ENCODE results near the gene ELP5.
A peak's percentile ranks its signal among the peaks of the same experiment; 100 is the strongest.

Gene ELP5

DNA sequence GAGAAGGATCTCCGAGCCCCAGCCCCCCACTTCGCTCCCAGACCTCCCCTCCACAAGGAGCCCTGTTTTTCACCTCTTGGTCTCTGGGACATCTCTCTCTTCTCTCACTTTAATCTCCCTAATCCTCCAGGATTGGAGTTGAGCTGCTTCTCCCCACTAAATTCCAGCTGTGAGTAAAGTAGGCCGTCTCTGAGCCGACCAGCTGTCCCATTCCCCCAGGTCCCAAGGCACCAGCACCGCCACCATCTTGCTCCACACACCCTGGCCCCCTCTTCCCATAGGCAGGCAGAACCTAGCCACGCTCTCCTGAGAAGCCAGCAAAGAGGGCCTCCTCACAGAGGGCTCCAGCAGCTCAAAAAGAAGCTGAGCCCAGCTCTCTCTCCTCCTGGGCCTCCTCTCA is 33.3 kb upstream of the ELP5 start:
- H3K4me3 ChIP-seq (ENCODE audit: low read depth, low read length): no peak overlapping the region

- H3K4me3 ChIP-seq (ENCODE audit: low read depth, low read length): peak overlapping the region; percentile 91
Observed at GRCh38 chr17:7219229-7219811, 32.7 kb upstream of the ELP5 start.

DNA sequence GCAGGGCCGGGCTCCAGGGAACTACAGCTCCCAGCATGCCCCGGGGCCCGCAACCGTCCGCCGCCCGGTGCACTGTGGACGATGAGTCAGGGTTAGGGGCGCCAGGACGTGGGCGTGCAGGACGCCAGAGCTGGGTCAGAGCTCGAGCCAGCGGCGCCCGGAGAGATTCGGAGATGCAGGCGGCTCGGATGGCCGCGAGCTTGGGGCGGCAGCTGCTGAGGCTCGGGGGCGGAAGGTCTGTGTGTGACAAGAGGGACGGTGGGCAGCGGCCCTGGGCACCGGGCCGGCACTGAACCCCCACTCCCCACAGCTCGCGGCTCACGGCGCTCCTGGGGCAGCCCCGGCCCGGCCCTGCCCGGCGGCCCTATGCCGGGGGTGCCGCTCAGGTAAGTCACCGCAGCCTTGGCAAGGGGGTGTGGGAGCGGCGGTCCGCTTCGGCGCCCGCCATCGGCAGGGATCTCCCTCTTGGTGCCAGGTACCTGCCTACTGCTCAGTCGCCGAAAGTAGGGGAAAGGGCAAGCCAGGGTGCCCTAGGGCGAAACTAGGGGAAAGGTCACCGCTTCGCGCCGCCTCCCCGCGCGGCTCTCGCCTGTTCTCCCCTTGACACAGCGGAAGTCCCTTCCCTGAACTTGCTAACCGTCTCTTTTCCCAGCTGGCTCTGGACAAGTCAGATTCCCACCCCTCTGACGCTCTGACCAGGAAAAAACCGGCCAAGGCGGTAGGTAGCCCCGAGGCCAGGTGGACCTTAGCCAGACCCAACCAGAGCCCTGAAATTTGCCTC is 32.0 kb upstream of the ELP5 start, which contains the start of the genes ACADVL and DLG4:
Gene ACADVL, plus strand, starts transcription at position 127 of the 781 bp plus-strand sequence. Its CDS starts 47 bp downstream, at position 174.
Gene DLG4, minus strand, starts transcription at position 25 of the 781 bp plus-strand sequence.
- peak within 1 kb of the TSS; percentile 91 for H3K4me3 ChIP-seq (ENCODE audit: low read depth, low read length)

GRCh38 chr17:7220593-7221277 is 31.3 kb upstream of the ELP5 start:
- peak overlapping the region; percentile 91 for H3K4me3 ChIP-seq (ENCODE audit: low read depth, low read length)

GRCh38 chr17:7221278-7222092 is 30.5 kb upstream of the ELP5 start:
- H3K4me3 ChIP-seq (ENCODE audit: low read depth, low read length): no peak overlapping the region

DNA sequence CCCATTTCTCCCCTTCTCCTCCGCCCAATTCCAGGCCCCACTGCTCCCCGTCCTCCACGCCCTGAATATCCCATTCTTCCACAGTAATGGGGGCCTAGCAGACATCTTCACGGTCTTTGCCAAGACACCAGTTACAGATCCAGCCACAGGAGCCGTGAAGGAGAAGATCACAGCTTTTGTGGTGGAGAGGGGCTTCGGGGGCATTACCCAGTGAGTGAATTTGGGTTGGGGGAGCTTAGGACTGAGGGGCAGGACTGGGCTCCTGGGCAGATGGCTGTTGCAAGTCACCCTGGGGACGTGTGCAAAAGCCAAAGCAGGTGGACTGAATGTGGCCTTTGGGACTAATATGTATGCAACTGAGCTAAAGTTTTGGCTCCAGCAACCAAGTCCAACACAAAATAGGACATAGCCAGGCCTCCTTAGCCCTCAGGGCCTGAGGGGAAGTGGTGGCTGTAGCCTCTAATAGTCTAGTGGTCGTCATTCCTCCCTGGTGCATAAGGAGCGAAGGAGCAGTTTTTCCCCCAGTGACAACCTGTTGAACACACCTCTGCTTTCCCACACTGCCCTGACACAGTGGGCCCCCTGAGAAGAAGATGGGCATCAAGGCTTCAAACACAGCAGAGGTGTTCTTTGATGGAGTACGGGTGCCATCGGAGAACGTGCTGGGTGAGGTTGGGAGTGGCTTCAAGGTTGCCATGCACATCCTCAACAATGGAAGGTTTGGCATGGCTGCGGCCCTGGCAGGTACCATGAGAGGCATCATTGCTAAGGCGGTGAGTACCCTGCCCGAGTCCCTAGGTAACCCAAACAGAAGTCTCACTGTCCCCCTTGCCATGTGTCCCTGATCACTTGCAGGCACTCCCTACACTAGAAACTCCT is 29.7 kb upstream of the ELP5 start:
- no peak overlapping the region for H3K4me3 ChIP-seq (ENCODE audit: low read depth, low read length)

GRCh38 chr17:7222972-7223292 is 29.1 kb upstream of the ELP5 start:
- no peak overlapping the region for H3K4me3 ChIP-seq (ENCODE audit: low read depth, low read length)

DNA sequence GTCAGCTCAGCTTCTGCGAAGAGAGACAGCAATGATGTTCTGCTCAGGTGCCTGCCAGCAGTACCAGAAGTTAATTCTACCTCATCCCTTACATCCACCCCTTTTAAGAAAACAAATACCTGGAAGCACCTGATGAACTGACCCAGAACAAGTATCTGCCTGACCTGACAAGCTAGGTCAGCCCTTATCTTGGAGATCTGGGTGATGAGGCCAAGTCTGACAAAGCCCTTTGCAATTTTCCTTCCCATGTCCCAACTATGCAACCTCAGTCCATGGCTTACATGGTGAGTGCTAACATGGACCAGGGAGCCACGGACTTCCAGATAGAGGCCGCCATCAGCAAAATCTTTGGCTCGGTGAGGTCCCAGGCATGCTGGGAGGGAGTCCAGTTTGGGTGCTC is 28.6 kb upstream of the ELP5 start:
- no peak overlapping the region for H3K4me3 ChIP-seq (ENCODE audit: low read depth, low read length)

DNA sequence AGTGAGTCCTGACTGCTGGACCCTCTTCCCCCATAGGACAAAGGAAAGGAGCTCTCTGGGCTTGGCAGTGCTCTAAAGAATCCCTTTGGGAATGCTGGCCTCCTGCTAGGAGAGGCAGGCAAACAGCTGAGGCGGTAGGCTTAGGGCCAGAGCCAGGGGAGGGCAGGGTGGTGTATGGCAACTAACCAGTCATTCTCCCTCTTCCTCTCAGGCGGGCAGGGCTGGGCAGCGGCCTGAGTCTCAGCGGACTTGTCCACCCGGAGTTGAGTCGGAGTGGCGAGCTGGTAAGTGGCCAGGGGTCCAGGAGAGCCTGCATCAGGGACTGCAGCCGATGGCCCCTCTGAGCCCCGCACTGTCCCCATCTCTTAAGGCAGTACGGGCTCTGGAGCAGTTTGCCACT is 27.9 kb upstream of the ELP5 start:
- H3K4me3 ChIP-seq (ENCODE audit: low read depth, low read length): no peak overlapping the region

GRCh38 chr17:7224661-7225111 is 27.3 kb upstream of the ELP5 start:
- H3K4me3 ChIP-seq (ENCODE audit: low read depth, low read length): no peak overlapping the region

DNA sequence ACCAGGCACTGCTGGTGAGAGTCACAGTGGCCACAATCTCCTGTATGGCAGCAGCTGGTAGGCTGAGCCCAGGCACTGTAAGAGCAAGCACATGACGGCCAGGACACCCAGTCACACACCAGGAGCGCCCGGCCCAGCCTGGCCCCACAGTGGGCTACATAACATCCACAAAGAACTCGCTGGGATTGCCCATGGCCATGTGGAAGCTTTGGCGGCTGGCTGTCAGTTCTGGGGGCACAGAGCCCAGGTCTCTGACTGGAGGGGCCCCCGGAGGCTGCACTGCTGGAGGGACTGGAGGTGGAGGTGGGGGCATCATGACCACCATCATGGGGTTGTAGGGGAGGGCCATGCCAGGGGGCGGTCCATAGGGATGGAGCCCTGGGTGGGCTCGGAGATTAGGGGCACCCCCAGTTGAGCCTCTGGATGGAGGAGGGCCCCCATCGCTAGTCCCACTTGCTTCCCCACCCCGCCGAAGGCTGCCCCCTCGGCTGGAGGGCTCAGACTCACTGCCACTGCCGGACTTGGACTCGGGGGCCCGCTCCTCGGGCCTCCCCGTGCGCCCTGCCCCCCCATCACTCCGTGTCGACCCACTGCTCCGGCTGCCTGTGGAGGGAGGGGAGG is 26.2 kb upstream of the ELP5 start:
- no peak overlapping the region for H3K4me3 ChIP-seq (ENCODE audit: low read depth, low read length)

DNA sequence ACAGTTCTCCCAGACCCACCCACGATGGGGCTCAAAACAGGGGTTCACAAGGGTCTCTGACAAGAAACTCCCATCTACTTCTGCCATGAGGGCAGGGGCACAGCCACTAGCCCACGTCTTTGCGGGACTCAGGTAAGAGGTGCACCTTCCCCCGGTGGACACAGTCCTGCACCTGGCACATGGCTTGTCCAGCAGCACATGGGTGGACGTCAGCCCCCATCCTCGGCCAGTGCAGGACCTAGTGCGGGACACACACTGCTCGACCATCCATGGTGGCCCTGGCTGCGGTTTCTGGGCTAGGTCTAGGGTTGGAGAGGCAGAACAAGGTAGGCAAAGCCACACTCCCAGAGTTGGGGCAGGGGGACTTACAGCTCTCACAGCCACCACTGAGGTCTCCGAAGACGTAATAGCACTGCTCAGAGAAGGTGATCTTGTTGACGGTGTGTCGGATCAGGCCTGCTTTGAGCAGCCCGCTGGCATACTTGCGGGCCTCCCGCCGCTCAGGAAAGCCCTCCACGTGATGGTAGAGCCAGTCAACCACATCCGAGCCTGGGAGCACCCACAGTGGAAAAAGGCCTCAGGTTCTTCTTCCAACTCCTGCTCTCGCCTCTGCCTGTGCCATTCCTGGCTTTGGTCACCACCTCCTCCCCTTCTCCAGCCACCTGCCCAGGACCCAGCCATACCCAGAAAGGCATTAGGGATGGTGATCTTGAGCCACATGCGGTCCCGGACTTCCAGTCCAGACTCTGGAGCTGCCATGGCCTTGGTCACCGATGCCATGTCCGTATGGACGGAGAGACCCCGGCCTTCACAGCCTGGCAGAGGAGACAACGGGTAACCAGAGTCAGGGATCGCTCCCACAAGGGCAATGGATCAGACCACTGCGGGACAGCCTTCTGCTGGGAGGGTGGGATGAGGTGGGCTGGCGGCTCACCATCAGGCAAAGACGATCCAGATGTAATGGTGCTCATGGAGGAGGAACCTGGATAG is 25.0 kb upstream of the ELP5 start:
- H3K4me3 ChIP-seq (ENCODE audit: low read depth, low read length): no peak overlapping the region

DNA sequence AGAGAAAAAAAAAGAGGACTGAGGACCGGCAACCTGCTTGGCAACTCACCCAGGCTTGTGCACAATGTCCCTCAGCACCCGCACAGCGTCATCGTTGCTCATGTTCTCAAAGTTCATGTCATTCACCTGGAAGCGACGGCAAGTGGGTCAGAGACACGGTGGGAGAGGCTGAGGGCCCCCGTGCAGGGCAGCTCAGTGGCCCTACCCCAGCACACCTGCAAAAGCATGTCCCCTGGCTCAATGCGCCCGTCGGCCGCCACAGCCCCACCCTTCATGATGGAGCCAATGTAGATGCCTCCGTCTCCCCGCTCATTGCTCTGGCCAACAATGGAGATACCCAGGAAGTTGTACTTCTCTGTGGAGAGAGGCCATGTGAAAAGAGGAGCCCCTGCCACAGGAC is 23.1 kb upstream of the ELP5 start:
- no peak overlapping the region for H3K4me3 ChIP-seq (ENCODE audit: low read depth, low read length)

- H3K4me3 ChIP-seq (ENCODE audit: low read depth, low read length): no peak overlapping the region
Observed at GRCh38 chr17:7229504-7229903, 22.5 kb upstream of the ELP5 start.

GRCh38 chr17:7232114-7232513 is 19.9 kb upstream of the ELP5 start:
- no peak overlapping the region for H3K4me3 ChIP-seq (ENCODE audit: low read depth, low read length)

- peak overlapping the region; percentile 96 for H3K4me3 ChIP-seq (ENCODE audit: low read depth, low read length)
Observed at GRCh38 chr17:7233701-7234082, 18.3 kb upstream of the ELP5 start.

DNA sequence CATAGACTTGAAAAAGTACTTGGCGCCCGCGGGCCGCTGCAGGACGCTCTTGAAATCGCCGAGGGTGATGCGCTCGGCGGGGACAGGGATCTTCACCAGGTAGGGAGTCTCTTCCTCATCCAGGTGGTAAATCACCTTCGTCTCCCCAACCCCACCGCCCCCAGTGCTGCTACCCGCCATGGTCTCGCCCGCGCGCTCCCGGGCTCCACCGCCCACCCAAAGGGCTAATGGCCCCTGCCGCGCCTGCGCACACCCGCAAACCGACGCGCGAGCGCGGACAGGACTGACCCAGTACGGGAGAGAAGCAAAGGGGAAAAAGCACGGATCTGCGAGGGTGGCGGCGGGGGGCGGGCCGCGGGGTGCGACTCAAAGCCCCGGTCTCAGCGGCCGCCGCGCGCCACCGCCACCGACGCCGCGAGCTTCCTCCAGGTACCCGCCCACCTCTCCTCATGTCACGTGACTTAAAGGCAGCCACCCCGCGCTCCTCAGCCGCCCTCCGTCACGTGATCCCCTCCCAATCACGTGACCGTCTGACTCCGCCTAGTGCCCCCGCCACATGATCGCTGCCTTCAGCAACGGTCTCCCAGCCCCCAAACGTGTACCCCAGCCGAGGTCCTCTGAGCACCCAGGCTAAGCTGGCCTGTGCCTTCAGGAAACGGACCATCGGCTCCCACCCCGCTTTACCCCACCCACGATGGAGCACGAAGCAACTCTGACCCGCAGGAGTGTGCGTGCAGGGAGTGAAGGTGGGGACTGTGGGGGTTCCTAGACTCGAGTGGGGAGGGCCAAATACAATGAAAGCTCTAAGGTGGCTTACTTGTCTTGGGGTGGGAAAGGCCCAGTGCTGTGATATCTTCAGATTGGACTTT is 17.7 kb upstream of the ELP5 start, which contains the start of gene DVL2:
Gene DVL2, minus strand, starts transcription at position 435 of the 869 bp plus-strand sequence. Its CDS starts 255 bp downstream, at position 180.
- H3K4me3 ChIP-seq (ENCODE audit: low read depth, low read length): peak within 1 kb of the TSS; percentile 96
